B cell (primary cell): ENCODE data around the gene FAM131C.

Experiments used
- CTCF ChIP-seq: fragments of 200-600 bp; IDR thresholded peaks from one replicate; pipeline ENCODE4 v1.8.0; 2022; ENCODE audit warnings: antibody characterized with exemption, mild to moderate bottlenecking
- EZH2 ChIP-seq: IDR thresholded peaks from 2 replicates; pipeline ENCODE4 v1.6.1; 2012; ENCODE audit warnings: borderline replicate concordance, low read depth, mild to moderate bottlenecking, moderate library complexity, low read length; ENCODE audit not compliant: insufficient read depth, poor library complexity, severe bottlenecking

DNA sequence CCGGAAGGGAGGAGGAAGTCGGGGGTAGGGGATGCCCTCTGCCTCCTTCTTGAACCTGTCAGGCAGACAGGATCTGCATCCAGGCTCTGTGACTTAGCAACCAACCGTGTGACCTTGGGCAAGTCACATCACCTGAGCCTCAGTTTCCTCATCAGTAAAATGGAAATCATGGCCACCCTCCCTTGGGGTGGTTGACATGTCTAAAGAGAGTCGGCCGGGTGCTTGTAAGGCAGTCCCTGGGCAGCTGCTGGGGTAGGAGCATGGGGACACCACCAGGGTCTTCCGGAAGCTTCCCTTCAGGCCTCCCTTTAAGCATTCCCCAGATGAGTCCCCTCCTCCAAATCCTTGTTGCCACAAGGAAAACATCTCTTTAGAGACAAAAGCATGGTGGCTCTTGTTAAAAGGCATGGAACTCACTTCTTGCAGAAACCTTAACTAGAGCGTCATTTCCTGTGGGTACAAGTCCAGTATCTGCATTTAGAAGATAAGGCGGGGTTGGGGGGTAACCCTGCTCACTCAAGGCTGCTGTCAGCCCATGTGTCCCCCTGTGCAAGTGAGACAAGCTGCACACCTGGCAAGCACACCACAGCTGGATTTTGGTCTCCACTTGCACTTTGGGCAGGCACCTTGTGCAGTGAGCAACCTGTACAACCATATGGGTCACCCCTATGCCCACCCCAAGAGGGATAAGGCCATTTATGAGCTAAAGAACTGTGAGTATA, 19.5 kb downstream of the FAM131C start:
- TF ChIP-seq CTCF (no peak), EZH2 (no peak)
